H9 (cell line): ENCODE data around the gene OGFOD3. TPM values are rescaled to one million over a fixed set of nuclear protein-coding genes. Genes with fewer than 3 reads are reported as not detected.

ENCODE experiments used
- DNase-seq: peaks from one replicate; pipeline ENCODE4 v3.0.0-alpha.2; 2017
- H2AFZ ChIP-seq: one replicate; pipeline ENCODE4 v1.6.1; 2013; ENCODE audit warnings: mild to moderate bottlenecking, low read length, control low read depth, moderate library complexity
- H2AK5ac ChIP-seq: 2 replicates; pipeline ENCODE4 v1.6.1; 2013; ENCODE audit warnings: low read length, control low read depth, mixed read lengths; ENCODE audit not compliant: insufficient read length
- H2BK120ac ChIP-seq: one replicate; pipeline ENCODE4 v1.6.1; 2013; ENCODE audit warnings: low read depth, mild to moderate bottlenecking, low read length, control low read depth, inconsistent platforms; ENCODE audit not compliant: poor library complexity, severe bottlenecking
- H2BK12ac ChIP-seq: 2 replicates; pipeline ENCODE4 v1.6.1; 2013; ENCODE audit warnings: low read length, control low read depth, mixed read lengths, low read depth; ENCODE audit not compliant: insufficient read length
- H2BK15ac ChIP-seq: 2 replicates; pipeline ENCODE4 v1.6.1; 2013; ENCODE audit warnings: low read depth, low read length, control low read depth
- H2BK20ac ChIP-seq: one replicate; pipeline ENCODE4 v1.6.1; 2013; ENCODE audit warnings: low read depth, mild to moderate bottlenecking, low read length, control low read depth, inconsistent platforms; ENCODE audit not compliant: poor library complexity, severe bottlenecking
- H2BK5ac ChIP-seq: 2 replicates; pipeline ENCODE4 v1.6.1; 2013; ENCODE audit warnings: low read length, control low read depth, mixed read lengths; ENCODE audit not compliant: insufficient read length
- H3K14ac ChIP-seq: 2 replicates; pipeline ENCODE4 v1.6.1; 2013; ENCODE audit warnings: low read length, control low read depth; ENCODE audit not compliant: insufficient read depth
- H3K18ac ChIP-seq: 2 replicates; pipeline ENCODE4 v1.6.1; 2013; ENCODE audit warnings: low read depth, mild to moderate bottlenecking, mixed read lengths, low read length, control low read depth; ENCODE audit not compliant: insufficient read length
- H3K23ac ChIP-seq: 2 replicates; pipeline ENCODE4 v1.6.1; 2013; ENCODE audit warnings: low read length, control low read depth, mixed read lengths, low read depth; ENCODE audit not compliant: insufficient read length
- H3K23me2 ChIP-seq: 2 replicates; pipeline ENCODE4 v1.6.1; 2013; ENCODE audit warnings: low read depth, mild to moderate bottlenecking, mixed read lengths, low read length, control low read depth; ENCODE audit not compliant: insufficient read length, poor library complexity, severe bottlenecking
- H3K27ac ChIP-seq: 2 replicates; pipeline ENCODE4 v1.5.1; 2013; ENCODE audit warnings: low read length, control low read depth, mixed read lengths, low read depth; ENCODE audit not compliant: insufficient read length
- H3K27me3 ChIP-seq: 2 replicates; pipeline ENCODE4 v1.6.1; 2013; ENCODE audit warnings: low read length, control low read depth, inconsistent platforms; ENCODE audit not compliant: insufficient read depth
- H3K4ac ChIP-seq: 2 replicates; pipeline ENCODE4 v1.6.1; 2013; ENCODE audit warnings: low read depth, mild to moderate bottlenecking, control low read depth, inconsistent platforms, low read length, moderate library complexity
- H3K4me1 ChIP-seq: 2 replicates; pipeline ENCODE4 v1.6.1; 2013; ENCODE audit warnings: low read length, control low read depth, inconsistent platforms; ENCODE audit not compliant: insufficient read depth
- H3K4me2 ChIP-seq: 2 replicates; pipeline ENCODE4 v1.6.1; 2013; ENCODE audit warnings: low read length, control low read depth, mixed read lengths; ENCODE audit not compliant: insufficient read length, insufficient read depth
- H3K56ac ChIP-seq: 2 replicates; pipeline ENCODE4 v1.6.1; 2013; ENCODE audit warnings: low read depth, mild to moderate bottlenecking, mixed read lengths, low read length, control low read depth; ENCODE audit not compliant: insufficient read length
- H3K79me1 ChIP-seq: 2 replicates; pipeline ENCODE4 v1.6.1; 2013; ENCODE audit warnings: low read depth, mild to moderate bottlenecking, moderate library complexity, low read length, control low read depth, inconsistent platforms; ENCODE audit not compliant: insufficient read depth, poor library complexity, severe bottlenecking
- H3K79me2 ChIP-seq: 2 replicates; pipeline ENCODE4 v1.6.1; 2013; ENCODE audit warnings: low read length, control low read depth, inconsistent platforms; ENCODE audit not compliant: insufficient read depth
- H3K9ac ChIP-seq: 2 replicates; pipeline ENCODE4 v1.6.1; 2013; ENCODE audit warnings: low read length, control low read depth, mixed read lengths; ENCODE audit not compliant: insufficient read length; ENCODE audit errors: extremely low read depth
- H3K9me3 ChIP-seq: one replicate; pipeline ENCODE4 v1.6.1; 2013; ENCODE audit warnings: low read depth, low read length, inconsistent platforms; ENCODE audit not compliant: control insufficient read depth
- H3T11ph ChIP-seq: one replicate; pipeline ENCODE4 v1.6.1; 2013; ENCODE audit warnings: mild to moderate bottlenecking, low read length, control low read depth, inconsistent platforms
- H4K20me1 ChIP-seq: one replicate; pipeline ENCODE4 v1.6.1; 2013; ENCODE audit not compliant: control insufficient read depth, insufficient read length, insufficient read depth
- H4K5ac ChIP-seq: 2 replicates; pipeline ENCODE4 v1.6.1; 2013; ENCODE audit warnings: low read depth, mild to moderate bottlenecking, mixed read lengths, low read length, control low read depth; ENCODE audit not compliant: insufficient read length
- H4K8ac ChIP-seq: replicated peaks from 2 replicates; pipeline ENCODE4 v1.6.1; 2013; ENCODE audit warnings: low read length, control low read depth, mixed read lengths, low read depth; ENCODE audit not compliant: insufficient read length
- H4K91ac ChIP-seq: 2 replicates; pipeline ENCODE4 v1.6.1; 2013; ENCODE audit warnings: low read depth, mild to moderate bottlenecking, moderate library complexity, mixed read lengths, low read length, control low read depth; ENCODE audit not compliant: insufficient read length
- H3K27ac Mint-ChIP-seq, 3 experiments: 2 replicates in 2 of 3; 3 replicates in 1 of 3; pipeline ENCODE4 v1.8.0; 2020 to 2021; ENCODE audit warnings: mixed read lengths in 3 of 3, mild to moderate bottlenecking in 1 of 3, moderate library complexity in 1 of 3
- H3K27me3 Mint-ChIP-seq: 2 replicates; pipeline ENCODE4 v1.8.0; 2021; ENCODE audit warnings: low read depth, mild to moderate bottlenecking, moderate library complexity, mixed read lengths
- H3K36me3 Mint-ChIP-seq, 3 experiments: 2 replicates in 2 of 3; 3 replicates in 1 of 3; pipeline ENCODE4 v1.8.0; 2020 to 2021; ENCODE audit warnings: low read depth in 3 of 3, mixed read lengths in 3 of 3; ENCODE audit not compliant: insufficient read depth in 1 of 3
- H3K4me1 Mint-ChIP-seq, 2 experiments: 2 replicates each; pipeline ENCODE4 v1.8.0; 2020; ENCODE audit warnings: mixed read lengths in 2 of 2
- H3K4me3 Mint-ChIP-seq, 2 experiments: 2 replicates in 1 of 2; 3 replicates in 1 of 2; pipeline ENCODE4 v1.8.0; 2020 to 2021; ENCODE audit warnings: mild to moderate bottlenecking in 2 of 2, mixed read lengths in 2 of 2, moderate library complexity in 1 of 2
- H3K9me3 Mint-ChIP-seq, 2 experiments: 2 replicates in 1 of 2; 3 replicates in 1 of 2; pipeline ENCODE4 v1.8.0; 2020; ENCODE audit warnings: mild to moderate bottlenecking in 2 of 2, mixed read lengths in 2 of 2, moderate library complexity in 1 of 2
- CTCF ChIP-seq: fragments of 200-600 bp; sonication (generic); conservative IDR thresholded peaks from 3 replicates; pipeline ENCODE4 v1.8.0; 2021; ENCODE audit warnings: antibody characterized with exemption, mild to moderate bottlenecking
- WGBS: extraction: QIAGEN DNeasy Blood & Tissue Kit; methylation state at CpG from one replicate; pipeline ENCODE4 v1.1.7; 2013; ENCODE audit warnings: missing lambda C conversion rate, low lambda C conversion rate, mixed read lengths; ENCODE audit not compliant: insufficient read length; ENCODE audit errors: extremely low coverage; 5-methylcytosine and 5-hydroxymethylcytosine counted together
- total RNA-seq: library from RNA; stranded (reverse); gene quantifications from 2 replicates; pipeline ENCODE4 v1.2.1, GENCODE V29; 2021

OGFOD3 gene
- total RNA-seq, 1 experiment from 2014 or later: 27.8 TPM

- Histone ChIP-seq H3K23me2 (no peaks in the 10 kb centered on the region), H2BK120ac (no peak overlapping the region), H2AK5ac (no peak overlapping the region), H3K4ac (no peak overlapping the region), H3K27ac (no peak overlapping the region), H3T11ph (no peak overlapping the region), H3K4me2 (no peak overlapping the region), H3K56ac (no peak overlapping the region), H3K79me2 (no peaks in the 10 kb centered on the region), H3K9me3 (no peaks in the 10 kb centered on the region), H4K91ac (no peak overlapping the region), H4K5ac (no peak overlapping the region), H3K27me3 (no peaks in the 10 kb centered on the region), H3K79me1 (no peaks in the 10 kb centered on the region), H2BK5ac (no peak overlapping the region), H3K4me1 (no peaks in the 10 kb centered on the region), H2BK20ac (no peak overlapping the region), H3K18ac (no peak overlapping the region), H2BK12ac (no peak overlapping the region), H3K14ac (no peak overlapping the region), H4K20me1 (no peaks in the 10 kb centered on the region), H4K8ac (no peak overlapping the region), H2AFZ (no peak overlapping the region), H3K23ac (no peak overlapping the region), H3K9ac (no peak overlapping the region), H2BK15ac (no peak overlapping the region)
- no peaks in the 10 kb centered on the region for H3K9me3 Mint-ChIP-seq
- H3K4me3 Mint-ChIP-seq: no peak overlapping the region
- no peak for DNase-seq
- H3K27me3 Mint-ChIP-seq: no peaks in the 10 kb centered on the region
- peaks cover 2 to 13% (median 5%) of the 10 kb centered on the region in 3 experiments; a peak in 5 of 7 replicates for H3K36me3 Mint-ChIP-seq
- no peaks in the 10 kb centered on the region for H3K4me1 Mint-ChIP-seq
- no peak overlapping the region for H3K27ac Mint-ChIP-seq
- no CpG with 5 or more reads among the region's 15 CpGs for WGBS
- TF ChIP-seq CTCF: no peak
These were observed 10.0 kb downstream of the OGFOD3 start for GRCh38 chr17:82408288-82408937.
